Measurements from ENCODE around the gene NRG2. TPM values are rescaled to one million over a fixed set of nuclear protein-coding genes. Genes with fewer than 3 reads are reported as not detected.
A peak's percentile ranks its signal among the peaks of the same experiment; 100 is the strongest.

NRG2 gene
- total and polyA plus RNA-seq, 2 of the 8 experiments (the other 6 are each of a cell fraction or from before 2014, with no cell fraction given), result 0.27 to 0.54 TPM

DNA sequence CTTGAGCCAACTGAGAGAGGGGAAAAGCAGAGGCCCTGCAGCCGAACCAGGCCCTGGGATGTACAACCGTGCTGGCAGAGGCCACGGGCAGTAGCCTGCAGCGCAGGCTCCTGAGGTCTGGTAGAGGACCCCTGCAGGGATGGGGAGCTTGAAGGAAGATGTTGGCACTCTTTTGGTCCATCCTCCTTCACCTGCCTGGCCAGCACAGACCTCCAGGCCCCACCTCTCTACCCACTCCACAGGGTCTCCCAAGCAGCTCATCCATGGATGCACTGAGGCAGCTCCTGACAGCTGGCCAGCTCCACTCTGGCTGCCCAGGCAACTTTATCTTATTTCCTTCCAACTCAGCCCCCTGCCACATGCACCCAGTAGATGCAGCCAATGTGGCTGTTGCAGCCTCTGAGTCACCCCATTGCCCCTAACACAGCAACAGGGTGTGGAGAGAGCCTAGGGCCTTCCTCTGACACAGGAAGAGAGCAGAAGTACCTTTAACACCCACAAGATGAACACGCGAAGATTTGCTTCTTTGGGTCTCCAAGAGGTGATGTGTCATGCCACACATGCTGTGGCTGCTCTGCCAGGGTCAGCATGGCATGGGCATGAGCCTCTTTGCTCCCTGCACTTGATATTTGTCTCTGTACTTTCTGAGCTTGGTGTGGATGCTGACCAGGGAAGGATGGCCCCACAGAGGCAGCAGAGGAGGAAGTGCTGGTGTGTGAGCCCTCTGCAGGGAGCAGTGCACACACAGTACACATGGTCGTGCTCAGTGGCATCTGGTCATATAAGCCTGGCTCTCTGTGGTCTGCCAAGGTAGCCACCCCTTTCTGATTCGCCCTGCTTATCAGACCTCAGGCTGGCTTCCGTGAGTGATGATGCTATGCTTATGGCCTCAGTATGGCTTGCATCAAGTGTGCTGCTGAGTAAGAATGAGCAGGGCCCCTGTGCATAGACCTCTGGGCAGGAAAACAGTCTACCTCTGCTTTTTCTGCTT is 117.2 kb downstream of the NRG2 start:
- H3K27me3 ChIP-seq (replicated peaks in 1 of 4; ENCODE audit: control insufficient read depth in 3 of 4, extremely low read depth in 1 of 4, insufficient read depth in 3 of 4, low read length in 3 of 4), result no peaks in the 10 kb centered on the region; a peak in 3 of 7 replicates
- no peak overlapping the region for H2BK15ac ChIP-seq (ENCODE audit: low read length)
- FAIRE-seq (no peak), DNase-seq (ENCODE audit: low read depth in 1 of 2, low spot score in 2 of 2) (peak in 1 of 2 experiments; percentile 38)
- H3K79me1 ChIP-seq (ENCODE audit: low read depth, low read length), result no peaks in the 10 kb centered on the region; the same call in 1 of the 2 replicates
- ChIA-PET CTCF (ENCODE audit: partially characterized antibody) (interaction anchor here (0.7 to 1.8 kb wide), 7 partner anchors 11 to 53 kb away, joined by 3 to 9 read pairs (median 5); no protein-coding TSS in a partner anchor), POLR2A (ENCODE audit: partially characterized antibody) (no interaction called here)
- no peak for TF ChIP-seq POLR2A (IDR thresholded peaks at IDR 0.05; ENCODE audit: control extremely low read depth in 1 of 2, low read depth in 2 of 2, low read length in 2 of 2)
- TF ChIP-seq SIRT6 (IDR thresholded peaks at IDR 0.05; ENCODE audit: low read length), result no peak
- TF ChIP-seq KDM1A (IDR thresholded peaks at IDR 0.05; ENCODE audit: borderline replicate concordance, low read length), result no peak
- TF ChIP-seq RXRA (IDR thresholded peaks at IDR 0.05; ENCODE audit: insufficient read depth, low read depth, low read length), result no peak
- no peak for TF ChIP-seq TEAD4 (IDR thresholded peaks at IDR 0.05; ENCODE audit: low read depth, low read length)
- TF ChIP-seq POLR2AphosphoS5 (IDR thresholded peaks at IDR 0.05; ENCODE audit: low read depth, low read length), result no peak
- TF ChIP-seq ASH2L (IDR thresholded peaks at IDR 0.05; ENCODE audit: low read length), result no peak
- no peak overlapping the region for H3K14ac ChIP-seq (ENCODE audit: insufficient read length)
- no peak overlapping the region for H2AFZ ChIP-seq (ENCODE audit: low read length)
- no peak overlapping the region for H3K27ac ChIP-seq (ENCODE audit: low read depth, low read length)
- H4K91ac ChIP-seq (replicated peaks; ENCODE audit: insufficient read length, low read length), result no peak overlapping the region
- WGBS, 2 experiments (ENCODE audit: extremely low coverage in 1 of 2, insufficient coverage in 1 of 2, insufficient read length in 1 of 2, insufficient replicate concordance in 2 of 2, low coverage in 1 of 2, low lambda C conversion rate in 2 of 2, missing lambda C conversion rate in 1 of 2), result 90% methylated on average over 9 of the region's 9 CpGs; no CpG with 5 or more reads in 1 of the 2 experiments
- no peak overlapping the region for H3K4me3 ChIP-seq (ENCODE audit: extremely low read depth in 1 of 4, insufficient read depth in 2 of 4, low read depth in 3 of 4, low read length in 4 of 4)
- no peak overlapping the region for H4K8ac ChIP-seq (ENCODE audit: extremely low read depth, insufficient read depth, low read length)
- no peaks in the 10 kb centered on the region for H3K23me2 ChIP-seq (ENCODE audit: low read depth, low read length)
- H3K4ac ChIP-seq (replicated peaks; ENCODE audit: insufficient read length, low read depth, low read length), result no peak overlapping the region
- H3K23ac ChIP-seq (ENCODE audit: insufficient read length), result no peak overlapping the region
- H3K4me1 ChIP-seq (replicated peaks in 1 of 4; ENCODE audit: control insufficient read depth in 3 of 4, insufficient read depth in 4 of 4, low read length in 3 of 4), result peaks cover 0 to 2% (median 0%) of the 10 kb centered on the region in 4 experiments; a peak in 1 of 7 replicates
- H3K18ac ChIP-seq (ENCODE audit: extremely low read depth, low read length), result no peak overlapping the region
- no peaks in the 10 kb centered on the region for H3K36me3 ChIP-seq (ENCODE audit: control insufficient read depth in 2 of 4, insufficient read depth in 4 of 4, low read length in 3 of 4)
- no peak overlapping the region for H2BK12ac ChIP-seq (ENCODE audit: low read depth, low read length)
- no peak overlapping the region for H2BK20ac ChIP-seq (ENCODE audit: low read length)
- no peak overlapping the region for H3K9ac ChIP-seq (replicated peaks in 1 of 4; ENCODE audit: extremely low read depth in 1 of 4, low read depth in 3 of 4, low read length in 3 of 4)
- no peak overlapping the region for H2BK120ac ChIP-seq (replicated peaks; ENCODE audit: low read depth, low read length)
- no peaks in the 10 kb centered on the region for H4K20me1 ChIP-seq (replicated peaks in 1 of 2; ENCODE audit: control insufficient read depth in 1 of 2, insufficient read depth in 2 of 2, low read length in 2 of 2)
- no peaks in the 10 kb centered on the region for H3K9me3 ChIP-seq (ENCODE audit: insufficient read depth in 2 of 2, low read depth in 1 of 2, low read length in 1 of 2)
- no peak overlapping the region for H2AK5ac ChIP-seq (ENCODE audit: low read depth, low read length)
- no peak overlapping the region for H4K5ac ChIP-seq (ENCODE audit: insufficient read length, low read depth, low read length)
- no peaks in the 10 kb centered on the region for H3K79me2 ChIP-seq (ENCODE audit: control insufficient read depth in 1 of 2, insufficient read depth in 2 of 2, low read length in 2 of 2)
- no peak overlapping the region for H3K56ac ChIP-seq (replicated peaks; ENCODE audit: insufficient read length, low read depth, low read length)
- no peak overlapping the region for H2BK5ac ChIP-seq (ENCODE audit: low read depth, low read length)
- no peak overlapping the region for H3K4me2 ChIP-seq (ENCODE audit: insufficient read depth in 1 of 2, low read depth in 2 of 2, low read length in 2 of 2)

Measured in H1 (cell line).